ENCODE results near the gene ADAM15. TPM values are rescaled to one million over a fixed set of nuclear protein-coding genes. Genes with fewer than 3 reads are reported as not detected.

ADAM15 gene
- total and polyA plus RNA-seq, 2 experiments from 2014 or later, result 19.5 to 25.2 TPM

- TF ChIP-seq, protein P1, sequence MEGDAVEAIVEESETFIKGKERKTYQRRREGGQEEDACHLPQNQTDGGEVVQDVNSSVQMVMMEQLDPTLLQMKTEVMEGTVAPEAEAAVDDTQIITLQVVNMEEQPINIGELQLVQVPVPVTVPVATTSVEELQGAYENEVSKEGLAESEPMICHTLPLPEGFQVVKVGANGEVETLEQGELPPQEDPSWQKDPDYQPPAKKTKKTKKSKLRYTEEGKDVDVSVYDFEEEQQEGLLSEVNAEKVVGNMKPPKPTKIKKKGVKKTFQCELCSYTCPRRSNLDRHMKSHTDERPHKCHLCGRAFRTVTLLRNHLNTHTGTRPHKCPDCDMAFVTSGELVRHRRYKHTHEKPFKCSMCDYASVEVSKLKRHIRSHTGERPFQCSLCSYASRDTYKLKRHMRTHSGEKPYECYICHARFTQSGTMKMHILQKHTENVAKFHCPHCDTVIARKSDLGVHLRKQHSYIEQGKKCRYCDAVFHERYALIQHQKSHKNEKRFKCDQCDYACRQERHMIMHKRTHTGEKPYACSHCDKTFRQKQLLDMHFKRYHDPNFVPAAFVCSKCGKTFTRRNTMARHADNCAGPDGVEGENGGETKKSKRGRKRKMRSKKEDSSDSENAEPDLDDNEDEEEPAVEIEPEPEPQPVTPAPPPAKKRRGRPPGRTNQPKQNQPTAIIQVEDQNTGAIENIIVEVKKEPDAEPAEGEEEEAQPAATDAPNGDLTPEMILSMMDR (IDR thresholded peaks at IDR 0.05; ENCODE audit: low read depth, low read length), result no peak
- Histone ChIP-seq H3K27ac (no peak overlapping the region), H3K27me3 (no peaks in the 10 kb centered on the region), H3K4me1 (ENCODE audit: low read depth) (no peaks in the 10 kb centered on the region), H3K4me3 (no peak overlapping the region), H3K36me3 (no peaks in the 10 kb centered on the region), H3K9me3 (ENCODE audit: low read depth) (no peaks in the 10 kb centered on the region)
- no peak for DNase-seq (ENCODE audit: low read depth in 1 of 2, low spot score in 1 of 2)
Observed at GRCh38 chr1:155030899-155031298, 20.2 kb upstream of the ADAM15 start.

GRCh38 chr1:155032886-155033285 lies 18.2 kb upstream of the ADAM15 start:
- TF ChIP-seq, protein P1 (IDR thresholded peaks at IDR 0.05; ENCODE audit: low read depth, low read length), result no peak
- Histone ChIP-seq H3K27me3 (no peaks in the 10 kb centered on the region), H3K27ac (no peak overlapping the region), H3K9me3 (ENCODE audit: low read depth) (no peaks in the 10 kb centered on the region), H3K4me3 (no peak overlapping the region), H3K36me3 (no peaks in the 10 kb centered on the region), H3K4me1 (ENCODE audit: low read depth) (no peaks in the 10 kb centered on the region)
- DNase-seq (ENCODE audit: low read depth in 1 of 2, low spot score in 1 of 2), result no peak

GRCh38 chr1:155033524-155033923 lies 17.6 kb upstream of the ADAM15 start, which contains the start of the genes DCST1 and DCST2:
Gene DCST1, plus strand, starts transcription at chr1:155033824. Its CDS starts 213 bp downstream, at chr1:155034037.
Gene DCST2, minus strand, starts transcription at chr1:155033781. Its CDS starts 80 bp downstream, at chr1:155033701.
- Histone ChIP-seq H3K4me3 (no peak within 1 kb of the TSS), H3K4me1 (ENCODE audit: low read depth) (no peaks in the 10 kb centered on the region)
- no peak for DNase-seq (ENCODE audit: low read depth in 1 of 2, low spot score in 1 of 2)

GRCh38 chr1:155034318-155035208 lies 16.6 kb upstream of the ADAM15 start:
- no peaks in the 10 kb centered on the region for H3K36me3 ChIP-seq
- DNase-seq (ENCODE audit: low read depth in 1 of 2, low spot score in 1 of 2), result no peak
- H3K27me3 ChIP-seq, result no peaks in the 10 kb centered on the region
- TF ChIP-seq, protein P1 (IDR thresholded peaks at IDR 0.05; ENCODE audit: low read depth, low read length), result no peak
- H3K27ac ChIP-seq, result no peak overlapping the region
- H3K4me1 ChIP-seq (ENCODE audit: low read depth), result no peaks in the 10 kb centered on the region
- H3K9me3 ChIP-seq (ENCODE audit: low read depth), result no peaks in the 10 kb centered on the region
- no peak overlapping the region for H3K4me3 ChIP-seq

More at GRCh38 chr1:155033524-155033923, 17.6 kb upstream of the ADAM15 start, which contains the start of the genes DCST1 and DCST2:
- TF ChIP-seq, protein P1 (IDR thresholded peaks at IDR 0.05; ENCODE audit: low read depth, low read length), result no peak
- Histone ChIP-seq H3K27me3 (no peaks in the 10 kb centered on the region), H3K9me3 (ENCODE audit: low read depth) (no peaks in the 10 kb centered on the region), H3K36me3 (no peaks in the 10 kb centered on the region), H3K27ac (no peak within 1 kb of the TSS)

DNA sequence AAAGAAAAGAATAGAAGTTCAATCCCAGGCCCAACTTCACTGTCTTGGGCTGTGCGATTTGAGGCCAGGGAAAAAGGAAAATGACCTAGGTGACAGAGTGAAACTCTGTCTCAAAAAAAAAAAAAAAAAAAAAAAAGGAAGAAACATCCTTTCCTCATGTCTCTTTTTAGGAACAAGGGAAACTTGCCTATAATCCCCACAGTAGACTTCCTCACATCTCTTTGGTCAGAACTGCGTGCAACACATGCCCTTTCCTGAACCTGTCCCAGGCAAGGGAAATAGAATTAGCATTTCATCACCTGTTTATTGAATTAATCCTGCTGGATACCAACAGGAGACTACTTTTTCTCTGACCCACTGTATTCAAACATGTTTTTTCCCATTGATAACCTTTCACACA lies 15.2 kb upstream of the ADAM15 start:
- Histone ChIP-seq H3K27me3 (no peaks in the 10 kb centered on the region), H3K9me3 (ENCODE audit: low read depth) (no peaks in the 10 kb centered on the region), H3K4me3 (no peak overlapping the region), H3K27ac (no peak overlapping the region), H3K4me1 (ENCODE audit: low read depth) (no peaks in the 10 kb centered on the region), H3K36me3 (no peaks in the 10 kb centered on the region)
- TF ChIP-seq, protein P1 (IDR thresholded peaks at IDR 0.05; ENCODE audit: low read depth, low read length), result no peak
- DNase-seq (ENCODE audit: low read depth in 1 of 2, low spot score in 1 of 2), result no peak

All from cardiac muscle cell (in vitro differentiated cells and primary cell).